ENCODE data around the gene INTS15.
"Not testable (repeated sequence)": the region's sequence is repeated elsewhere in the genome, so short reads cannot be mapped to it uniquely, and the experiment has no call there.

INTS15 gene

DNA sequence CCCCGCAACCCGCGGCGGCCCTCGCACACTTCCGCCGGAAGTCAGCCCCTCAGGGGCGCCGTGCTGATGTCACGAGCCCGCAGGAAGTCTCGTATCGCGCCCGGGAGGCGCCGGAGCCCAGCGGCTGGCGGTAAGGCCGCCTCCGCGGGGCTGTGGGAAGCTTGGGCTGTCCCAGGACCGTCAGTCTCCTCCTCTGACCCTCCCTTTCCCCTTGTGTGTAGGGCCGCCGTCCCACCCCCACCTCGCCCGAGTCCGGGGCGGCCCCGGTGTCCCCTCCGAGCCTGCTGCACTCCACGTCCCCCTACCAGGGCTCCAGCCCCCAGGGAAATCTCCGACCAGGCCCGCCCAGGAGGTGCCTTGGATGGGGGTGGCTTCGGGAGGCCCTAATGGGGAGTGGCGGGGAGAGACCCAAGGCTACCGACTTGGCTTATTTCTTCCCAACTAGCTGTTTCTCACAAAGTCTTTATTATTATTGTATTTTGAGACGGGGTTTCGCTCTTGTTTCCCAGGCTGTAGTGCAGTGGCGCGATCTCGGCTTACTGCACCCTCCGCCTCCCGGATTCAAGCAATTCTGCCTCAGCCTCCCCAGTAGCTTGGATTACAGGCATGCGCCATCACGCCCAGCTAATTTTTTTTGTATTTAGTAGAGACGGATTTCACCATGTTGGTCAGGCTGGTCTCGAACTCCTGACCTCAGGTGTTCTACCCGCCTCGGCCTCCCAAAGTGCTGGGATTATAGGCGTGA is 12.3 kb upstream of the INTS15 start, which contains the start of gene ZDHHC4:
TSS of gene ZDHHC4 (plus strand) at position 86 of the 745 bp plus-strand sequence. CDS start 3,108 bp downstream, outside the sequence.
- peak; percentile 70 for DNase-seq (ENCODE audit: low read depth)

DNA sequence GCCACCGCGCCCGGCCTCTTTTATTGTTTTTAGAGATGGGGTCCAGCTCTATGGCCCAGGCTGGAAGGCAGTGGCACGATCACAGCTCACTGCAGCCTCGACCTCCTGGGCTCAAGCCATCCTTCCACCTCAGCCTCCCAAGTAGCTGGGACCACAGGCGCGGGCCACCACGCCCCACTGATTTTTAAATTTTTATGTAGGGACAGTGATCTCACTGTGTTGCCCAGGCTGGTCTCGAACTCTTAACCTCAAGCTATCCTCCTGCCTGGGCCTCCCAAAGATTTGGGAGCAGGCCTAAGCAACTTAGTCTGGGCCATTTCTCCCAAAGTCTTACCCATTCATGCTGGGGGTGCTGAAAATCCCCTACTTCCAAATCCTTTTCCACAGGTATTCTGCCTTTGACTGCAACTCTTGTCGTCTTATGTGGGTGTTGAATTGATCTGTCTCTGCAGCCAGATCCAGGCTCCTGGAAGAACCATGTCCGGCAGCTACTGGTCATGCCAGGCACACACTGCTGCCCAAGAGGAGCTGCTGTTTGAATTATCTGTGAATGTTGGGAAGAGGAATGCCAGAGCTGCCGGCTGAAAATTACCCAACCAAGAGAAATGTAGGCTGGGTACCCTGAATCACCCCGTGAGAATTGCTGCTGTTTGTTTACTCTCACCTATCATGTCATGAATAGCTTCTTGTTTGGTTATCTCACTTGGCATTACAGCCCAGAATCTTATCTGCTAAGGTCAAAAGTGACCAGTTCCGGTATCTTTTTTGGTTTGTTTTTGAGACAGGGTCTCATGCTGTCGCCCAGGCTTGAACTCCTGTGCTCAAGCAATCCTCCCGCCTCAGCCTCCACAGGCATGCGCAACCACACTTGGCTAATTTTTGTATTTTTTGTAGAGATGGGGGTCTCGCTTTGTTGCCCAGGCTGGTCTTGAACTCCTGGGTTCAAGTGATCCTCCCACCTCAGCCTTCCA is 11.4 kb upstream of the INTS15 start:
- DNase-seq (ENCODE audit: low read depth), result no peak

DNA sequence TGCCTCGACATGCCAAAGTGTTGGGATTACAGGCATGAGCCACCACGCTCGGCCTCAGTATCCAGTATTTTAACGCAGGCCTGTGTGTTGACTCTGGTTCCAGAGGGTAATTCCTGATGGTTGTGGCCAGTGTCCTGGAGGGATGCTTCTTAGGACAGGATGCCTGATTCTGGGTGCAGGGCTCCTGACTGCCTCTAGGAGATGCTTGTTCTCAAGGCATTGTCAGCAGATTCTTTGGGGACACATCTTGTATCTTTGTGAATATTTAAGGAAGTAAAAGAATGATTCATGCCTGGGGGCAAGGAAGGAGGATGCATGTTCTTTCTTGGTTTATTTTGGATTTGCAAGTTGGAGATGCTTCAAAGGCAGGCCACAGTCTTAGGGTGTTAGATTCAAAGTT is 10.4 kb upstream of the INTS15 start:
- no peak for DNase-seq (ENCODE audit: low read depth)

DNA sequence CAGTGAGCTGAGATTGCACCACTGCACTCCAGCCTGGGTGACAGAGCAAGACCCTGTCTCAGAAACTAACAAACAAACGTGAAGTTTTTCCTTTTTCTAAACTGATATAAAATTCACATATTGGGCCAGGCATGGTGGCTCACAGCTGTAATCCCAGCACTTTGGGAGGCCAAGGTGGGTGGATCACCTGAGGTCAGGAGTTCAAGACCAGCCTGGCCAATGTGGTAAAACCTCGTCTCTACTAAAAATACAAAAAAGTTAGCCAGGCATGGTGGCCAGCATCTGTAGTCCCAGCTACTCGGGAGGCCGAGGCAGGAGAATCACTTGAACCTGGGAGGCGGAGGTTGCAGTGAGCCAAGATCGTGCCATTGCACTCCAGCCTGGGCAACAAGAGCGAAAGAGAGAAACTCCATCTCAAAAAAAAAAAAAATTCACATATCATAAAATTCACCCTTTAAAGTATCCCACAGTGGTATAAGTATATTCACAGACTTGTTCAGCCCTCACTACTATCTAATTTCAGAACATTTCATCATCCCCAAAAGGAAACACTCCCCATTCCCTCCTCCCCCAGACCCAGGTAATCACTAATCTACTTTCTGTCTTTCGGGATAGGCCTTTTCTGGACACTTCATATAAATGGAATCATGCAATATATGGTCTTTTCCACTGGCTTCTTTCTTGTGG is 3.9 kb upstream of the INTS15 start:
- not testable (repeated sequence) for DNase-seq (ENCODE audit: low read depth)

DNA sequence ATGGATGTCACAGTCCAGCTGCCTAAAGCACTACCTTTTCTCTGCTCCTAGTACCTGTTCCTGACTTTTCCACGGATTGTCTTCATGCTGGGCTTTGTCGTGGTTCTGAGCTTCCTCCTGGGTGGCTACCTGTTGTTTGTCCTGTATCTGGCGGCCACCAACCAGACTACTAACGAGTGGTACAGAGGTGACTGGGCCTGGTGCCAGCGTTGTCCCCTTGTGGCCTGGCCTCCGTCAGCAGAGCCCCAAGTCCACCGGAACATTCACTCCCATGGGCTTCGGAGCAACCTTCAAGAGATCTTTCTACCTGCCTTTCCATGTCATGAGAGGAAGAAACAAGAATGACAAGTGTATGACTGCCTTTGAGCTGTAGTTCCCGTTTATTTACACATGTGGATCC is 1.3 kb upstream of the INTS15 start:
- DNase-seq (ENCODE audit: low read depth), result no peak

DNA sequence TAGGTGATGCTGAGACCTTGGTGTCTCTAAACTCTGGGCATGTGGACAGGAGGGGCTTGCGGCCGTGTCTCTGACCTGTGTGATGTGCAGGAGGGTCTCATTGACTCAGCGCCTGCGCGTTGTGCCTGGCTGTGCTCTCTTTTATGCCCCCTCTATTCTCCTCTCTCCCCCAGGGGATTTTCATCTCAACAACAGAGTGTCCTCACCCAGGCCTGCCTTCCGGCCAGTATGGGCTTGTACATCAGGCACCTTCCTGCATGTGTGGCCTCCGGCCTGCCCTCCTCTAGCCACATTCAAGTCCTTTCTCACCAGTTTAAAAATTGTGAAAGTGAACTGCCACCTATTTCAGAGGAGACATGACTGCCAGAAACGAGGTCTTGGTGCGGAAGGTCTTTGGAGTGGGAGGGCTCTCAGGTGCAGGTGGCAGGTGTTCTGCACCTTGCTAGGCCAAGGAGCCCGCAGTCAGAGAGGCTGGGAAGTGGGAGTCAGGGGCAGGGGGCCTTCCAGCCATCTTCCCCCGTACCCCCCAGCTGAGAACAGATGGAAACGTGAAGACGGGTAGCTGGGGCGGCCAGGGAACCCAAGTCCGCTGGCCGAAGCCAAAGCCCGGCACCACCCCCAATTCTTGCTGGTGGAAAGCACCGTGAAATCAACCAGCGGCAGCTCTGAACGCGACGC is 531 bp upstream of the INTS15 start:
- no peak for DNase-seq (ENCODE audit: low read depth)

DNA sequence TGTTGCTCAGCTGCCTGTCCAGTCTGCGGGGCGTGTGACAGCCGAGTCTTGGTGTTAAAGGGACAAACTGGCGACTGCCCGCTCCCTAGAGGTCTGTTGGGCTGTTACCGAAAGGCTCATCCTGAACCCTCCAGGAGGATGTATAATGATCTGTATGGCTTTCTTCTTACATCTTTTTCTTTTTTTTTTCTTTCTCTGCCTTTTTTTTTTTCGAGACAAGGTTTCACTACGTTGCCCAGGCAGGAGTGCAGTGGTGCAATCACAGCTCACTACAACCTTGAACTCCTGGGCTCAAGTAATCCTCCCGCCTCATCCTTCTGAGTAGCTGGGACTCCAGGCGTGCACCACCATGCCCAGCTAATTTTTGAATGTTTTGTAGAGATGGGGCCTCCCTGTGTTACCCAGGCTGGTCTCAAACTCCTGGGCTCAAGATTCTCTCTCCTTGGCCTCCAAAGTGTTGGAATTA is 857 bp downstream of the INTS15 start:
- DNase-seq (ENCODE audit: low read depth), result no peak

DNA sequence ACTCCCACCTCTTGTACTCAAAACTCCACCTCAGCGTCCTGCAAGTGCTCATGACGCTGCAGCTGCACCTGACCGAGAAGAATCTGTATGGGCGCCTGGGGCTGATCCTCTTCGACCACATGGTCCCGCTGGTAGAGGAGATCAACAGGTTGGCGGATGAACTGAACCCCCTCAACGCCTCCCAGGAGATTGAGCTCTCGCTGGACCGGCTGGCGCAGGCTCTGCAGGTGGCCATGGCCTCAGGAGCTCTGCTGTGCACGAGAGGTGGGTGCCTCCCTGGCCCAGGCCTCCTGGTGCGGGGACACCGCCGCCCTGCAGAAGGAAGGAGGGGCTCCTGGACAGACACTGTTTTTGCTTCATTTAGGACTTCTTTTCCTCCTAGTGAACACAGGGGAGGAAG is 10.3 kb downstream of the INTS15 start:
- DNase-seq (ENCODE audit: low read depth), result no peak

DNA sequence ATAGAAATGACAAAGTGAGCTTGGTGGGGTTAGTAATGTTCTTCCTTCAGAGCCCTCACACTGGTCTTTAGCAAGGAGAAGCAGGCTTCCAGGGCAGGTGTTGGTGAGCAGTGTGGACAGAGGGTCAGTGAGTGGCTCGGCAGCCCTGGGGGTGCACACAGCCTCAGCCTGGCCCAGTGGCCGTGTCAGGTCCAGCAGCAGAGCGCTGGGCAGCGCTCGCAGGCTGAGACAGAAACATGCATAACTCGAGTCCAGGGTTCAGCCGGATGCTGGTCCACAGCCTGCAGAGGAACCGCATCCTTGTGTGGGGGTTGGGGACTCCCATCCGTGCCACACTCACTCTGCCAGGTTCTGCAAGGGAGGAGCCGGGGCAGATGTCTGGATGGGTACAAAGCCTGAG is 14.6 kb downstream of the INTS15 start:
- DNase-seq (ENCODE audit: low read depth), result no peak

DNA sequence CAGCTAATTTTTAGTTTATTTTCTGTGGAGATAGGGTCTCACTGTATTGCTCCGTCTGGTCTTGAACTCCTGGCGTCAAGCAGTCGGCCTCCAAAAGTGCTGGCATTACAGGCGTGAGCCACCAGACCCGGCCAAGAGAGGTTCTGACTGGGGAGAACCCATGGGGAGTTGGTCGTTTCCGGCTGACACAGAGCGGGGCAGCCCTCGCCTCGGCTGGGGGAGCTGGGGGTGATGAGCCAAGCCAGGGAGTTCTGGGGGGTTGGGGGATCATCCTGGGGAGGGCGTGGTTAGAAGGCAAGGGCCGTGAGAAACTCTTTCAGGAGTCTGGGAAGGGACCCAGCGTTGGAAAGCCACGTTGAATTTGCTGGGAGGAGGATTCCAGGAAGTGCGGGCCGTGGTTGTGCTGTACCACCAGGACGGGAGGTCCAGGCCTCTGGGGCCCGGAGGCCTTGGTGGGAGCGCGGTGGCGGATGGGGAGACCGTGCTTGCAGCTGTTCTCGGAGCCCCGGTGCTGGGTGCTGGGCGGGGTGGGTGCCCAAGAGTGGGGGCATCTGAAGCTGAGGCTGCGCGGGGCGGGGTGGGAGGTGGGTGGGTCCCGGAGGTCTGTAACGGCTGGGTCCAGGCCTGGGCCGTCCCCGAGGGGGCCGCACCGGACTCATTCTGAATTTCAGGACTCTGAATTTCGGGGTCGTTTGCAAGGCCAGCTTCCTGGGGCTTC is 17.2 kb downstream of the INTS15 start:
- DNase-seq (ENCODE audit: low read depth), result no peak

DNA sequence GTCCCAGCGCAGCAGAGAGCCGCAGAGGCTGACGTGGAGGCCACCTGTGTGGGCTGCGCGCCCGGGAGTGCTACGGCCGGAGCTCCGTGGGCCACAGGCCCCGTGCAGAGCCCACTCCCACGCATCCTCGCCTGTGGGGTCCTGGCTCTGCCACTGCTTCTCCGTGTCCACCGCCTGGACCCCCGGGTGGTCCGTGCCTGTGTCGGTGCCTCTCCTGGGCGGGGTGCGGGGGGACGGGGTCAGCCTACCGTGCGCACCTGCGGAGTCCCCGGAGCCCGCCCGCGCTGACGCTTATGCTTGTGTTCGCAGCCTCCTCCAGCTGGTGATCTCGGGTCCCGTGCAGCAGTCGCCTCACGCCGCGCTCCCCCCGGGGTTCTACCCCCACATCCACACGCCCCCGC is 17.8 kb downstream of the INTS15 start:
- DNase-seq (ENCODE audit: low read depth), result no peak

DNA sequence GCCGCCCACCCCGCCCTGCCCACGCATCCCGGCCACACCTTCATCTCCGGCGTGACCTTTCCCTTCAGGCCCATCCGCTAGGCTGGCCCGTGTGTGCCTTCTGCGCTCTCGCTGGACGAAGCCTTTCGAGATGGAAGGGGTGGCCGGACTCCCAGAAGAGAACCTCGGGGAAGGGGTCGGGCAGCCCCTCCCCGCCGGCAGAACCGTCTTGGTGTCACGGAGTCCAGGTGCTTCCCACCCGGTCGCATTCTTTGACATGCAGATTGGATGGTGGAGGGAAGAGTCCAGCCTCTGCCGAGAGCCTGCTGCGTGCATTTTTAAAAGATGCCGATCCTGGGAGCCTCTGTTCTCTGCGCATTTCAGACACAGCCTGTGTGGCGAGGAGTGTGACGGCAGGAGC is 18.3 kb downstream of the INTS15 start:
- no peak for DNase-seq (ENCODE audit: low read depth)

DNA sequence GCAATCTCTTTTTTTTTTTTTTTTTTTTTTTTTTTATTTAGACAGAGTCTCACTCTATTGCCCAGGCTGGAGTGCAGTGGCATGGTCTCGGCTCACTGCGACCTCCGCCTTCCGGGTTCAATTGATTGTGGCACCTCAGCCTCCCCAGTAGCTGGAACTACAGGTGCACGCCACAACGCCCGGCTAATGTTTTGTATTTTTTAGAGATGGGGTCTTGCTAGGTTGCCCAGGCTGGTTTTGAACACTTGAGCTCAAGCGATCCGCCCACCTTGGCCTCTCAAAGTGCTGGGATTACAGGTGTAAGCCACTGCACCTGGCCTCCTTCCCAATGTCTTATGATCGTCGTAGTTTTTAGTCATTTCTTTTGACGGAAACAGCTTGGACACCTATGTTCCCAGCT is 19.0 kb downstream of the INTS15 start:
- no peak for DNase-seq (ENCODE audit: low read depth)

DNA sequence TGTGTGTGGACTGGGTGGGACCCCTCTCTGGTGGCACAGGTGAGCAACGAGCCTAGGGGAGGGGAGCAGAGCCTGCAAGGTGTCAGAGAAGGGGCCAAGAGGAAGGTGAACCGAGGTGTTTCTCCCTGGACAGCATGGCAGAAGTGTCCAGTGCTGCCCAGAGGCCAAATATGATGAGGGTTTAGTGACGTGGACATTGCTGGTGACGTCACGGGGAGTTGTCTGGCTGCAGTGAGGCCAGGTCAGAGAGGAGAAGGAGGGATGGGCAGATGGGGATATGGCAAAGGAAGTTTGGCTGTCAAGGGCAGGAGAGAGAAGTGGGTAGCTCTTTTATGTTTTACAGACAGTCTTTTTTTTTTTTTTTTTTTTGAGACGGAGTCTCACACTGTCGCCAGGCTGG is 23.0 kb downstream of the INTS15 start:
- no peak for DNase-seq (ENCODE audit: low read depth)

DNA sequence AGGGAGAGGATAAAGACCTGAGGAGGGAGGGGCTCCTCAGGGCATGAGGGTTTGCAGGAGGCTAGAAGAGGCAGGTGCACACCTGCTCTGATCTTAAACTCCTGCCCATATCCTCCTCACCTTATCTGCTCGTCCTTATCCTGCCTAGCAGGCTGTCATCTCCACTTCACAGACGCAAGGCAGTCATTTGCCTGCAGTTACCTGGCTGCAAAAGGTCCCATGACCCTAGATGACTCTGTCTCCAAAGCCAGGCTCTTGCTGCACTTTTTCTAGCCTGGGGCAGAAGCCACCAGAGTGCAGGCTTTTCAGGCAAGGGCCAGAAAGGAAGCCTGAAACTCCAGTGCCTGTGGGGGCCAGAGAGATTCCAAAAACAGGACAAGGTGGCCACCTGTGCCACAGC is 23.9 kb downstream of the INTS15 start:
- DNase-seq (ENCODE audit: low read depth), result no peak

DNA sequence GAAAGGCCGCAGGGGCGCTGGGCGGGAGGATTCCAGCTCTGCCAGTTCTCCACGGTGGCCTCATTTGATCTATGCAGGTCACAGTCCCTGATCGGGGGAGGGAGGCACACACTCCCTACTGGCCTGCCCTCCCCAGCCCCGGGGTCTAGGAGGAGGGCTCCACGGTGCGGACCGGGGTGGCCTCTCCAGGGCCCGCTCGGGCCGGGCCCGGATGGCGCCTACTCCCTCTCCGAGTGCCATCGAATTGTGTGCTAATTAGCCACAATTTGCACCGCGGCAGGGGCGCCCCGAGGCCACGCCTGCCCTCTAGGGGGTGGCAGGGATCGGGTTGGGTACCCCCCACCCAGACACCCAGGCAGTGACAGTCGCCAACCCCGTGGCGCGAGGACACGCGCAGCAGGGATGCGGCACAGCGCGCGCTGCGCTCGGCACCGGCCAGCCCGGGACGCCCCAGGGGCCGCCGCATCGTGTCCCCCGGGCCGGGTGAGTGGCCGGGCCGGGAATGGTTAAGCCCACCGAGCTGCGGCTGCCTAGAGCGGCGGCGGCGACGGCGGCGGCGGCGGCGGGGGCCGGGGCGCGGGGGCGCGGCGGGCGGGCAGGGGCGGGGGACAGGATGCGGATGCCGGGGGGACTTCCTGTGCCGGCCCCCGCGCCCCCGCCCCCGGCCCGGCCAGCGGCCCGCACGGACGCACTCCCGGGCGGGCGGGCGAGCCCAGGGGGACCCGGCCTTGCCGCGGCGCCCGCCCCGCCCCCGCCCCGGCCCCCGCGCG is 25.3 kb downstream of the INTS15 start, which contains the start of gene ZNF853:
TSS of gene ZNF853 (plus strand) at position 658 of the 770 bp plus-strand sequence. CDS start 565 bp downstream, outside the sequence.
- DNase-seq (ENCODE audit: low read depth), result no peak

DNA sequence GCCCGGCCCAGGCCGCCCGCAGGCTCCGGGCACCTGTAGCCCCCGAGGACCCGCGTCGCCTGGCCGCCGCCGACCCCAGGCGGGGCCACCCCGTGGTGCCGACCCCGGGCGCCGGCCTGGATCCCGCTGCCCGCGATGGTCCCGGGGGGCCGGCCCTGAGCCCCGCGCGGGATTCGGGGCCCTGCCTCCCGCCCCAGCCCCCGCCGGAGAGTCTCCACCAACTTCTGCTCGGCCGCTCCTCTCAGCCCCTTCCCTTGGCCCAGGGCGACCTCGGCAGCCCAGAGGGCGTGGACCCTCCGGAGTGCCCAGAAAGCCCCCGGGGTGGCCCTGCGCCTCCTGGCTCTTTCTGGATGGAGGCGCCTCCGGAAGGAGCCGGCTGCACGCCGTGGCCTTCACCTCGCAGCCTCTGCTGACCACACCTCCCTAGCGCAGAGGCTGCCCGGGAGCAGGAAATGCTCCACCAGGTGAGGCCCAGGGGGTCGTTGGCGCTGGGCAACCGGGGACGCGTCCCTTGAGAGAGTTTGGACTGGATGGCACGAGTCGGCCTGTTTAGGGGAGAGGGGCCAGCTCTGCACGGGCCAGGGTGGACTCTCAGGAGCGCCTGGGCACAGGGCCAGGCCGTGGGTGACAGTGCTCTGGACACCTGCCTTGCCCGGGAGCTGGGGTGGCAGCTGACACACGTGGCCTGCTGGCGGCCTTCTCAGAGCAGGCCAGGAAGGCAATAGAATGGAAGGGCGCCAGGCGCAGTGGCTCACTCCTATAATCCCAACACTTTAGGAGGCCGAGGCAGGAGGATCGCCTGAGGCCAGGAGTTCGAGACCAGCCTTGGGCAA is 26.1 kb downstream of the INTS15 start:
- DNase-seq (ENCODE audit: low read depth), result no peak

DNA sequence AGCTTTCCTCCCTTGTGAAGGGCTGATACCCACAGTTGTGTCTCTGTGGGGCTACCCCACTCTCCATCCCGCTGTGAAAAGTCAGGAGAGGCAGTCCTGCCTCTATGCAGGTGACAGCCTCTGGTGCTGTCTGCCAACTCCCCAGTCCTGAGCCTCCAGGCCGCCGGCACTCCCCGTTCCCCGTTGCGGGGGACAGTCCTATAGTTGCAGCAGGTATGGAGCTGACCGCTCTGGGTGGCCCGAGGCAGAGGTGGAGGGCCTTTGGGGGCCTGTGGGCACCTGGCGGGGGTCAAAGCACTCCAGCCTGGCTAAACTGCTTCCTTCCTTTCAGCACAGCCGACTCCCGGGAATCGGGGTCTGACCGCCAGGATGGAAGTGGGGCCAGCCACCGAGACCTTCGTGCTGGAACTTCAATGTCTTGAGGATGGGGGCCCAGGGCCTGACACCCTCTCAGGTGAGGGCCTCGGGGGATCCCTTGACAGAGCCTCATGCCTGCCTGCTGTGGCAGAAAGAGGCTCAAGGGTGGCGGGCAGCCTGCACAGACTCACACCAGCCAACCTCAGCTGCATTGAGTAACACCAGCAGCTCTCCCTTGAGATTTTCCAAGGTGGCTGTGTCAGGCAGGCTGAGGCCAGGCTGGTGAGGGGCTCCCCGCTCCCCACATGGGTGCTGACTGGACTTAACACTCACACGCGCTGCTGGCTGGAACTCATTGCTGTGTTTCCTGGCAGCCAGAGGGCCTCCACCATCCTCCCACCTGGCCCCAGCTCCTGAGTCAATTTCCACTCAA is 27.2 kb downstream of the INTS15 start:
- DNase-seq (ENCODE audit: low read depth), result no peak

Measured in T-helper 22 cell (primary cell).